ENCODE results near the gene HNRNPL. TPM values are rescaled to one million over a fixed set of nuclear protein-coding genes. Genes with fewer than 3 reads are reported as not detected.

HNRNPL gene
- total RNA-seq, 1 experiment from 2014 or later = 710 TPM

GRCh38 chr19:38850436-38850975, 720 bp upstream of the HNRNPL start:
- Histone ChIP-seq H4K5ac (ENCODE audit: insufficient read length, low read depth, low read length) (no peak overlapping the region), H3K23me2 (ENCODE audit: insufficient read length, low read depth, low read length, poor library complexity, severe bottlenecking) (peaks cover 26% of the 10 kb centered on the region), H3K4ac (ENCODE audit: low read depth, low read length) (no peak overlapping the region; the same call in 1 of the 2 replicates), H3K9ac (ENCODE audit: extremely low read depth, insufficient read length, low read length) (peak overlapping the region; percentile 40), H2AFZ (ENCODE audit: low read length) (no peak overlapping the region), H2BK120ac (ENCODE audit: low read depth, low read length, poor library complexity, severe bottlenecking) (no peak overlapping the region), H2BK12ac (ENCODE audit: insufficient read length, low read depth, low read length) (no peak overlapping the region), H4K8ac (replicated peaks; ENCODE audit: insufficient read length, low read depth, low read length) (no peak overlapping the region), H3K14ac (ENCODE audit: insufficient read depth, low read length) (peak overlapping the region; percentile 71; the same call in 1 of the 2 replicates), H4K91ac (ENCODE audit: insufficient read length, low read depth, low read length) (no peak overlapping the region), H3K27ac (ENCODE audit: insufficient read length, low read depth, low read length) (peak overlapping the region; percentile 64), H2AK5ac (ENCODE audit: insufficient read length, low read length) (no peak overlapping the region), H3K79me1 (ENCODE audit: insufficient read depth, low read depth, low read length, poor library complexity, severe bottlenecking) (peaks cover 6% of the 10 kb centered on the region), H3K56ac (ENCODE audit: insufficient read length, low read depth, low read length) (no peak overlapping the region), H3K9me3 (ENCODE audit: control insufficient read depth, low read depth, low read length) (no peaks in the 10 kb centered on the region), H3K79me2 (ENCODE audit: insufficient read depth, low read length) (peaks cover 18% of the 10 kb centered on the region), H3K27me3 (ENCODE audit: insufficient read depth, low read length) (no peaks in the 10 kb centered on the region), H3K4me2 (ENCODE audit: insufficient read depth, insufficient read length, low read length) (peak overlapping the region; percentile 97), H3K4me1 (ENCODE audit: insufficient read depth, low read length) (no peaks in the 10 kb centered on the region), H3K23ac (ENCODE audit: insufficient read length, low read depth, low read length) (no peak overlapping the region), H4K20me1 (ENCODE audit: control insufficient read depth, insufficient read depth, insufficient read length) (peaks cover 2% of the 10 kb centered on the region), H2BK15ac (ENCODE audit: low read depth, low read length) (no peak overlapping the region), H2BK20ac (ENCODE audit: low read depth, low read length, poor library complexity, severe bottlenecking) (no peak overlapping the region), H2BK5ac (ENCODE audit: insufficient read length, low read length) (peak overlapping the region; percentile 35), H3K18ac (ENCODE audit: insufficient read length, low read depth, low read length) (peak overlapping the region; percentile 87), H3T11ph (ENCODE audit: low read length) (no peak overlapping the region)
- TF ChIP-seq CTCF (conservative IDR thresholded peaks at IDR 0.05) = peak; percentile 33; the same call in 2 of the 3 replicates
- Mint-ChIP-seq H3K27me3 (ENCODE audit: low read depth) (peaks cover 1% of the 10 kb centered on the region; the same call in 1 of the 2 replicates), H3K27ac (peak overlapping the region; percentile 98 to 100 (median 100)), H3K4me3 (peak overlapping the region; percentile 92 to 95), H3K36me3 (ENCODE audit: insufficient read depth in 1 of 3, low read depth in 3 of 3) (peaks cover 32 to 40% (median 36%) of the 10 kb centered on the region in 3 experiments), H3K9me3 (peaks cover 7 to 10% of the 10 kb centered on the region in 2 experiments; a peak in 4 of 5 replicates), H3K4me1 (peaks cover 29 to 38% of the 10 kb centered on the region in 2 experiments)
- no CpG with 5 or more reads among the region's 26 CpGs for WGBS (ENCODE audit: extremely low coverage, insufficient read length, low lambda C conversion rate)
- DNase-seq = no peak
